ENCODE measurements around the gene QSOX2.

DNA sequence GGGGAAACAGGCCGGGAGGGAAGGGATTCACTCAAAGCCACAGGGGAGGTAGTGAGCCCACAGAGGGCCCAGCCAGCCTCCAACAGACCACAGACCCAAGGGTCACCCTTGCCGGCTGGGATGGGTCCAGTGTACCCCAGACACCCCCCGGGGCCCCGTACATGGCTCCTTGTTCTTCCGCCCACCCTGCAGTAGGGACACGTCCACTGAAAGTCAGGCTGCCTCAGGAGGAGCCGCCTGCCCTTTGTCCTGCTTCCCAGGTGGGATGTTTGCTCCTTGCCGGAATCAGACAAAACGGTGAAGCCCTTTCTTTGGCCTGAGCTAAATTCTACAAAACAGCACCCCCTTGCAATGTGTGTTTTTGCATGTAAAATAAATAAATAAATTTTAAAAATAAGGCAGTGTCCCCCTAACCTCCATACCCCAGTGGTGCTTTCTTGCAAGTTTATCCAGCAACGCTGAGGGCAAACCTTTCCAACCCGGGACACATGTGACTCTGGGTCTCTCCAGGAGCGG, 66.5 kb downstream of the QSOX2 start:
- TF ChIP-seq, protein P1, sequence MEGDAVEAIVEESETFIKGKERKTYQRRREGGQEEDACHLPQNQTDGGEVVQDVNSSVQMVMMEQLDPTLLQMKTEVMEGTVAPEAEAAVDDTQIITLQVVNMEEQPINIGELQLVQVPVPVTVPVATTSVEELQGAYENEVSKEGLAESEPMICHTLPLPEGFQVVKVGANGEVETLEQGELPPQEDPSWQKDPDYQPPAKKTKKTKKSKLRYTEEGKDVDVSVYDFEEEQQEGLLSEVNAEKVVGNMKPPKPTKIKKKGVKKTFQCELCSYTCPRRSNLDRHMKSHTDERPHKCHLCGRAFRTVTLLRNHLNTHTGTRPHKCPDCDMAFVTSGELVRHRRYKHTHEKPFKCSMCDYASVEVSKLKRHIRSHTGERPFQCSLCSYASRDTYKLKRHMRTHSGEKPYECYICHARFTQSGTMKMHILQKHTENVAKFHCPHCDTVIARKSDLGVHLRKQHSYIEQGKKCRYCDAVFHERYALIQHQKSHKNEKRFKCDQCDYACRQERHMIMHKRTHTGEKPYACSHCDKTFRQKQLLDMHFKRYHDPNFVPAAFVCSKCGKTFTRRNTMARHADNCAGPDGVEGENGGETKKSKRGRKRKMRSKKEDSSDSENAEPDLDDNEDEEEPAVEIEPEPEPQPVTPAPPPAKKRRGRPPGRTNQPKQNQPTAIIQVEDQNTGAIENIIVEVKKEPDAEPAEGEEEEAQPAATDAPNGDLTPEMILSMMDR (conservative IDR thresholded peaks at IDR 0.05; ENCODE audit: low read depth in 2 of 2): no peak
- TF ChIP-seq NANOG (IDR thresholded peaks at IDR 0.05; ENCODE audit: borderline replicate concordance) (no peak), POLR2AphosphoS5 (IDR thresholded peaks at IDR 0.05; ENCODE audit: low read depth) (no peak), CREB1 (CRISPR knock-in tag; IDR thresholded peaks at IDR 0.05; ENCODE audit: low read depth) (no peak), EZH2 (IDR thresholded peaks at IDR 0.05; ENCODE audit: low read depth, unreplicated experiment) (no peak), JUNB (IDR thresholded peaks at IDR 0.05; ENCODE audit: unreplicated experiment) (no peak), EZH2phosphoT487 (IDR thresholded peaks at IDR 0.05; ENCODE audit: unreplicated experiment) (no peak)
- TF ChIP-seq, protein P2, sequence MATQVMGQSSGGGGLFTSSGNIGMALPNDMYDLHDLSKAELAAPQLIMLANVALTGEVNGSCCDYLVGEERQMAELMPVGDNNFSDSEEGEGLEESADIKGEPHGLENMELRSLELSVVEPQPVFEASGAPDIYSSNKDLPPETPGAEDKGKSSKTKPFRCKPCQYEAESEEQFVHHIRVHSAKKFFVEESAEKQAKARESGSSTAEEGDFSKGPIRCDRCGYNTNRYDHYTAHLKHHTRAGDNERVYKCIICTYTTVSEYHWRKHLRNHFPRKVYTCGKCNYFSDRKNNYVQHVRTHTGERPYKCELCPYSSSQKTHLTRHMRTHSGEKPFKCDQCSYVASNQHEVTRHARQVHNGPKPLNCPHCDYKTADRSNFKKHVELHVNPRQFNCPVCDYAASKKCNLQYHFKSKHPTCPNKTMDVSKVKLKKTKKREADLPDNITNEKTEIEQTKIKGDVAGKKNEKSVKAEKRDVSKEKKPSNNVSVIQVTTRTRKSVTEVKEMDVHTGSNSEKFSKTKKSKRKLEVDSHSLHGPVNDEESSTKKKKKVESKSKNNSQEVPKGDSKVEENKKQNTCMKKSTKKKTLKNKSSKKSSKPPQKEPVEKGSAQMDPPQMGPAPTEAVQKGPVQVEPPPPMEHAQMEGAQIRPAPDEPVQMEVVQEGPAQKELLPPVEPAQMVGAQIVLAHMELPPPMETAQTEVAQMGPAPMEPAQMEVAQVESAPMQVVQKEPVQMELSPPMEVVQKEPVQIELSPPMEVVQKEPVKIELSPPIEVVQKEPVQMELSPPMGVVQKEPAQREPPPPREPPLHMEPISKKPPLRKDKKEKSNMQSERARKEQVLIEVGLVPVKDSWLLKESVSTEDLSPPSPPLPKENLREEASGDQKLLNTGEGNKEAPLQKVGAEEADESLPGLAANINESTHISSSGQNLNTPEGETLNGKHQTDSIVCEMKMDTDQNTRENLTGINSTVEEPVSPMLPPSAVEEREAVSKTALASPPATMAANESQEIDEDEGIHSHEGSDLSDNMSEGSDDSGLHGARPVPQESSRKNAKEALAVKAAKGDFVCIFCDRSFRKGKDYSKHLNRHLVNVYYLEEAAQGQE (IDR thresholded peaks at IDR 0.05; ENCODE audit: unreplicated experiment): no peak
- TF ChIP-seq, protein P3, sequence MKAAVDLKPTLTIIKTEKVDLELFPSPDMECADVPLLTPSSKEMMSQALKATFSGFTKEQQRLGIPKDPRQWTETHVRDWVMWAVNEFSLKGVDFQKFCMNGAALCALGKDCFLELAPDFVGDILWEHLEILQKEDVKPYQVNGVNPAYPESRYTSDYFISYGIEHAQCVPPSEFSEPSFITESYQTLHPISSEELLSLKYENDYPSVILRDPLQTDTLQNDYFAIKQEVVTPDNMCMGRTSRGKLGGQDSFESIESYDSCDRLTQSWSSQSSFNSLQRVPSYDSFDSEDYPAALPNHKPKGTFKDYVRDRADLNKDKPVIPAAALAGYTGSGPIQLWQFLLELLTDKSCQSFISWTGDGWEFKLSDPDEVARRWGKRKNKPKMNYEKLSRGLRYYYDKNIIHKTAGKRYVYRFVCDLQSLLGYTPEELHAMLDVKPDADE (IDR thresholded peaks at IDR 0.05): no peak
